ENCODE results near the gene LRRC14B.
"Not testable (repeated sequence)": the region's sequence is repeated elsewhere in the genome, so short reads cannot be mapped to it uniquely, and the experiment has no call there.

LRRC14B gene

GRCh38 chr5:243683-244367, 52.5 kb downstream of the LRRC14B start:
- FAIRE-seq: not testable (repeated sequence)

- FAIRE-seq: not testable (repeated sequence)
These were observed 54.4 kb downstream of the LRRC14B start for GRCh38 chr5:245717-246116.

Measured in islet of Langerhans (tissue), 1 donor.